Measurements from ENCODE around the gene TMEM204. TPM values are rescaled to one million over a fixed set of nuclear protein-coding genes. Genes with fewer than 3 reads are reported as not detected.

TMEM204 gene
- total RNA-seq, 2 experiments from 2014 or later, result 12.9 to 14.3 TPM

DNA sequence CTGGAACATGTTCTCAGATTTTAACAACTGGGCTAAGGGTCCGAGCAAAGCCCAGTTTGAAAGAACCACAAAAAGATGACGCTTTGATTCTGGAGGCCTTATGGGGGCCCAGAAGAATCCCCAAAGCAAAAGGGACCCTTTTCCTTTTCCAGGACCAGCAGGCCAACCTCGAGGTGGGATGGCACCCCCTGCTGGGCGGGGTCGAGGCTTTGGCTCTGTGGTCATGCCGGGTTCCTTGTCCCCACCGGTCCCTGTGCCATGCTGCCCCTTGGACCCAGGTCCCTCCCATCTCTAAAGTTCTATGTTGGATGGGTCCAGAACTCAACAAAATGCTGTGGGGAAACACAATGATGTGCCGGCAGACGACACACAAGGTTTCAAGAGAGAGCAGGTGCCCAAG lies 30.9 kb downstream of the TMEM204 start:
- Mint-ChIP-seq H3K27ac (no peak overlapping the region), H3K27me3 (no peaks in the 10 kb centered on the region), H3K4me3 (no peak overlapping the region), H3K36me3 (ENCODE audit: low read depth) (no peaks in the 10 kb centered on the region), H3K4me1 (ENCODE audit: low read depth) (peaks cover 26% of the 10 kb centered on the region), H3K9me3 (no peaks in the 10 kb centered on the region)
- POLR2A ChIA-PET, result interaction anchor here (0.6 kb wide), 2 partner anchors 51 to 418 kb away, joined by 3 read pairs; no protein-coding TSS in a partner anchor
- TF ChIP-seq, protein P1, sequence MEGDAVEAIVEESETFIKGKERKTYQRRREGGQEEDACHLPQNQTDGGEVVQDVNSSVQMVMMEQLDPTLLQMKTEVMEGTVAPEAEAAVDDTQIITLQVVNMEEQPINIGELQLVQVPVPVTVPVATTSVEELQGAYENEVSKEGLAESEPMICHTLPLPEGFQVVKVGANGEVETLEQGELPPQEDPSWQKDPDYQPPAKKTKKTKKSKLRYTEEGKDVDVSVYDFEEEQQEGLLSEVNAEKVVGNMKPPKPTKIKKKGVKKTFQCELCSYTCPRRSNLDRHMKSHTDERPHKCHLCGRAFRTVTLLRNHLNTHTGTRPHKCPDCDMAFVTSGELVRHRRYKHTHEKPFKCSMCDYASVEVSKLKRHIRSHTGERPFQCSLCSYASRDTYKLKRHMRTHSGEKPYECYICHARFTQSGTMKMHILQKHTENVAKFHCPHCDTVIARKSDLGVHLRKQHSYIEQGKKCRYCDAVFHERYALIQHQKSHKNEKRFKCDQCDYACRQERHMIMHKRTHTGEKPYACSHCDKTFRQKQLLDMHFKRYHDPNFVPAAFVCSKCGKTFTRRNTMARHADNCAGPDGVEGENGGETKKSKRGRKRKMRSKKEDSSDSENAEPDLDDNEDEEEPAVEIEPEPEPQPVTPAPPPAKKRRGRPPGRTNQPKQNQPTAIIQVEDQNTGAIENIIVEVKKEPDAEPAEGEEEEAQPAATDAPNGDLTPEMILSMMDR (IDR thresholded peaks at IDR 0.05), result peak; percentile 19
- no peak for ATAC-seq
- CTCF ChIA-PET, result no interaction called here
- peak; percentile 42 for DNase-seq
- intact Hi-C loops (cut with micrococcal nuclease), result no loop called here

DNA sequence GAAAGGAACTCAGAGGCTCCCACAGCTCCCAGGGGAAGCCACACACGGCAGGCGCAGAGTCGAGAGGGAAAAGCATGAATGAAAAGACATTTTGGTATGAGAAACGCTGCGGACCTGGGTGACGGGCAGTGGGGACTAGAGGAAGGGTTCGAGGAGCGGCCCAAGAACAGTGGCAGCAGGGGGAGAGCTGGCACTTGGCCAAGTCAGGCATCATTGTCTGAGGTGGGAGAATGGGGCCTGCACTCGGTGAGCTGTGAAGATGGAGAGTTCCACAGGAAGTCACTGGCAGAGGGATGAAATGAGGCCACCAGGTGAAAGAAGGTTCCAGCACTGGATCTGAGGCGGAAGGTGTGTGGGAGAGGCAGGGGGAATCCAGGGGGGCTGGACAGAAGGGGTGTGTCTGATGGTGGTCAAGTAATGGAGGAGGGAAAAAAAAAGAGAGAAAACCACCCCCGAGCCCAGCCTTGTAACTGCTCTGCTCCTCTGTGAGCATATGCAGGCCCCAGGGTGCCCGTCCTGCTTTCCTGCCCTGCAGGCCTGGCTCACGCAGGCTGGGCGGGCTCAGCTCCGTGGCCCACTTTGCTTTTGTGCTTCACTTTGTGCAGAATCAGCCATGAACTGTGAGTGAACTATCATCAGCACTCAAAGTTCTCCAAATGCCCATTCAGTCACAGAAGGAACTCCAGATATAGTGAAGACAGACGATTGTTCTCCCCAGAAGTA lies 31.8 kb downstream of the TMEM204 start:
- H3K4me3 Mint-ChIP-seq, result no peak overlapping the region
- ChIA-PET POLR2A (interaction anchor here (0.6 kb wide), 1 partner anchor 418 kb away, joined by 3 read pairs; no protein-coding TSS in a partner anchor), CTCF (no interaction called here)
- ATAC-seq, result no peak
- TF ChIP-seq, protein P1 (IDR thresholded peaks at IDR 0.05), result no peak
- peaks cover 17% of the 10 kb centered on the region for H3K4me1 Mint-ChIP-seq (ENCODE audit: low read depth)
- no peaks in the 10 kb centered on the region for H3K9me3 Mint-ChIP-seq
- H3K27me3 Mint-ChIP-seq, result no peaks in the 10 kb centered on the region
- no peak overlapping the region for H3K27ac Mint-ChIP-seq
- DNase-seq, result no peak
- intact Hi-C loops (cut with micrococcal nuclease), result no loop called here
- H3K36me3 Mint-ChIP-seq (ENCODE audit: low read depth), result no peaks in the 10 kb centered on the region

DNA sequence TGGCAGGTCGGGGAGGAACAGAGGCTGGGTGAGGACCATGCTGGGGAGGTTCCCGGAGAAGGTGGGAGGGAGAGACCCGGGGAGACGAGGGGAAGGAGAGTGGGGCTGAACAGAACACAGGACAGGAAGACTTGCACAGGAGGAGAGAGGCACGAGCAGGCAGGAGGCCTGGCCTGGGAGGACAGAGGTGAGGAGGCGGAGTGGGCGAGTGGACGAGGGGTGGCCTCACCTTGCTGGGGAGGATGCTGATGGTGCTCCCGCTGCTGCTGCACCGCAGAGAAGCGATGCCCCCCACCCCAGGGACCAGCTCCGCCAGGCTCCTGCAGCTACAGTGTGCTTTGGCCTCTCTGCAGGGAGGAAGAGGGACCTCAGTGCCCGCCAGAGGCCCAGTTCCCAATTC lies 34.5 kb downstream of the TMEM204 start:
- Mint-ChIP-seq H3K9me3 (no peaks in the 10 kb centered on the region), H3K27ac (no peak overlapping the region), H3K27me3 (no peaks in the 10 kb centered on the region), H3K4me1 (ENCODE audit: low read depth) (no peaks in the 10 kb centered on the region), H3K36me3 (ENCODE audit: low read depth) (no peaks in the 10 kb centered on the region), H3K4me3 (no peak overlapping the region)
- POLR2A ChIA-PET, result no interaction called here
- intact Hi-C loops (cut with micrococcal nuclease), result no loop called here
- TF ChIP-seq, protein P1 (IDR thresholded peaks at IDR 0.05), result no peak
- DNase-seq, result no peak
- ATAC-seq, result no peak
- CTCF ChIA-PET, result no interaction called here

DNA sequence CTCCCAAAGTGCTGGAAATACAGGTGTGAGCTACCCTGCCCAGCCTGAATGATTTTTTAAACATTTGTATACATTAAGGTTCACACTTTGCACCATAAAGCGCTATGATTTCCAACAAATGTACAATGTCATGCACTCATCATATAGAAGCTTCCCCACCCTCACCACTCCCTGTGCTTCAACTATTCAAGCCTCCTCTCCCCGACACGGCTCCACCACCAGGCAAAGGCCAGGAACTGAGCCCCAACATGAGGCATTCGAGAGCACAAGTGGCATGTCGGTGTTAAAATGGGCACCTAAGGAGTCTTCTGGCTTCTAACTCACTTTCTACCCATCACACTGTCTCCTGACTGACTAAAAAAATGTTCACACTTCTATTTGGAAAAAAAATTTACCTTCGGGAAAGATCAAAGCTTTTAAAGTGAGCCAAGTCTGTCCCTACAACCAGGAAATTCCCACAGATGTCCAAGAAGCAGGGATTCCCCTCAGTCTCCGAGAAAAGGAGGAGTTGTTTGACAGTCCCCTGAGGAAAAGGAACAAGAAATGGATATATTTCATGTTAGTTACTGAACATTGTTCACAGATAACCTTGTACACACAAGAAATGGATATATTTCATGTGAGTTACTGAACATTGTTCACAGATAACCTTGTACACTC lies 37.7 kb downstream of the TMEM204 start:
- intact Hi-C loops (cut with micrococcal nuclease), result no loop called here
- Mint-ChIP-seq H3K27ac (no peak overlapping the region), H3K27me3 (no peaks in the 10 kb centered on the region), H3K36me3 (ENCODE audit: low read depth) (no peaks in the 10 kb centered on the region), H3K4me1 (ENCODE audit: low read depth) (no peaks in the 10 kb centered on the region), H3K9me3 (no peaks in the 10 kb centered on the region), H3K4me3 (no peak overlapping the region)
- DNase-seq (no peak), ATAC-seq (no peak)
- CTCF ChIA-PET, result interaction anchor here (1.1 kb wide), 1 partner anchor 12 kb away, joined by 3 read pairs; no protein-coding TSS in a partner anchor
- TF ChIP-seq, protein P1 (IDR thresholded peaks at IDR 0.05), result no peak
- POLR2A ChIA-PET, result interaction anchor here (1.0 kb wide), 1 partner anchor 13 kb away, joined by 3 read pairs; no protein-coding TSS in a partner anchor

DNA sequence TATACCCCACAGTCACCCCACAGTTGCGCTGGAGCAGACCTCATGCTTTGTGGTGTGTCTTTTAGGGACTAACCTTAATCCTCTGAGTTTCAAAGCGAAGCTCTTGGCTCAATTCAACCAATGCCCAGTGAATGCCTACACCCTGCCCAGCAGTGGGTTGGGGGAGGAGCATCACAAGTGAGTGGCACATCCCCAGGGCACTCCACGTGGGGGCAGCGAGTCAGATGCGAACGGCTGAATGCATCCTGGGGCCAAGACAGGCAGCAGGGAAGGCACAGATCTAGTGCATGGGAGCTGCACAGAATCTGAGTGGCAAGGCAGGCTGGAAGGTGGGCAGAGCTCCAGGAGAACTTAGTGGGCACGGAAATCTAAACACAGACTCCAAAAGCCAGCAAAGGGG lies 39.2 kb downstream of the TMEM204 start:
- POLR2A ChIA-PET, result interaction anchor here (1.5 kb wide), 1 partner anchor 15 kb away, joined by 3 read pairs; no protein-coding TSS in a partner anchor
- Mint-ChIP-seq H3K27ac (no peak overlapping the region), H3K4me1 (ENCODE audit: low read depth) (no peaks in the 10 kb centered on the region)

More for the DNA sequence above, 39.2 kb downstream of the TMEM204 start:
- TF ChIP-seq, protein P1 (IDR thresholded peaks at IDR 0.05), result no peak
- no peak overlapping the region for H3K4me3 Mint-ChIP-seq
- no peaks in the 10 kb centered on the region for H3K9me3 Mint-ChIP-seq
- intact Hi-C loops (cut with micrococcal nuclease), result no loop called here
- no peaks in the 10 kb centered on the region for H3K27me3 Mint-ChIP-seq
- DNase-seq, result no peak
- no peak for ATAC-seq
- CTCF ChIA-PET, result interaction anchor here (1.3 kb wide), 1 partner anchor 129 kb away, joined by 3 read pairs; the partner anchor contains the start of gene CCDC154
- no peaks in the 10 kb centered on the region for H3K36me3 Mint-ChIP-seq (ENCODE audit: low read depth)
